ENCODE measurements around the gene TAOK1. TPM values are rescaled to one million over a fixed set of nuclear protein-coding genes. Genes with fewer than 3 reads are reported as not detected.

The TAOK1 gene
- 14.2 to 29.2 TPM (median 22.7 TPM) in 5 replicates for total RNA-seq (2022; extraction: Qiagen RNA extraction)

GRCh38 chr17:29389982-29390850 lies at the start of gene TAOK1:
TSS of gene TAOK1 (plus strand) at chr17:29390363. CDS start at chr17:29451549, 61,186 bp downstream.

GRCh38 chr17:29566473-29567303 lies 176.5 kb downstream of the TAOK1 start, which contains the start of gene ABHD15:
TSS of gene ABHD15 (minus strand) at chr17:29567037. CDS start at chr17:29566966, 71 bp downstream.

GRCh38 chr17:29568331-29569244 lies 178.4 kb downstream of the TAOK1 start, which contains the start of gene TP53I13:
TSS of gene TP53I13 (plus strand) at chr17:29568701. CDS start at chr17:29568759, 58 bp downstream.

GRCh38 chr17:29589524-29590410 lies 199.6 kb downstream of the TAOK1 start, which contains the start of gene GIT1:
TSS of gene GIT1 (minus strand) at chr17:29589648. CDS start at chr17:29589378, 270 bp downstream.

GRCh38 chr17:29592850-29593551 lies 202.8 kb downstream of the TAOK1 start, which contains the start of gene ANKRD13B:
TSS of gene ANKRD13B (plus strand) at chr17:29593132. CDS start at chr17:29593622, 490 bp downstream.

Other genes with a start within 250 kb of the TAOK1 start
- gene MYO18A, start 210.0 kb upstream of the TAOK1 start, total RNA-seq (2022; extraction: Qiagen RNA extraction) = 22.4 to 27.8 TPM (median 24.8 TPM) in 5 replicates
- not detected in 5 replicates for gene CRYBA1, start 143.5 kb upstream of the TAOK1 start, total RNA-seq (2022; extraction: Qiagen RNA extraction)
- gene NUFIP2, start 96.2 kb upstream of the TAOK1 start, total RNA-seq (2022; extraction: Qiagen RNA extraction) = 40.7 to 61.9 TPM (median 53.5 TPM) in 5 replicates
- 23.3 to 27.3 TPM (median 24.9 TPM) in 5 replicates for gene ABHD15, start 176.7 kb downstream of the TAOK1 start, total RNA-seq (2022; extraction: Qiagen RNA extraction)
- 80.1 to 99.2 TPM (median 96.1 TPM) in 5 replicates for gene TP53I13, start 178.3 kb downstream of the TAOK1 start, total RNA-seq (2022; extraction: Qiagen RNA extraction)
- gene GIT1, start 199.3 kb downstream of the TAOK1 start, total RNA-seq (2022; extraction: Qiagen RNA extraction) = 69.4 to 81.2 TPM (median 80.5 TPM) in 5 replicates
- gene ANKRD13B, start 202.8 kb downstream of the TAOK1 start, total RNA-seq (2022; extraction: Qiagen RNA extraction) = 22.8 to 29.6 TPM (median 26.4 TPM) in 5 replicates
- gene CORO6, start 232.5 kb downstream of the TAOK1 start, total RNA-seq (2022; extraction: Qiagen RNA extraction) = 4.7 to 6.0 TPM (median 5.5 TPM) in 5 replicates